ENCODE data around the gene PIP5K1B.

DNA sequence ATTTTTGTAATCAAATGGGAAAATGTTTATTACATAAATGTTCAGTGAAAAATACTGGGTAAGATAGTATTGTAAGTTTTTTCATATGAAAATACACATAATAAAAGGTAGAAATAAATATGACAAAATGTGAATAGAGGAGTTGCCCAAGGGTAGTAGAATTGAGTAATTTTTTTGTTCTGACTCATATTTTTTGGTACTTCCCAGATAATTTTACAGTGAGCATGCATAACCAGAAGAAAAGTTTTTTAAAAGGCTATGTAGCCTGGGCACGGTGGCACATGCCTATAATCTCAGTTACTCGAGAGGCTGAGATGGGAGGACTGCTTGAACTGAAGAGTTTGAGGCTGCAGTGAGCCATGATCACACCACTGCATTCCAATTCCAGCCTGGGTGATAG, 116.9 kb downstream of the PIP5K1B start:
- TF ChIP-seq, protein P1, sequence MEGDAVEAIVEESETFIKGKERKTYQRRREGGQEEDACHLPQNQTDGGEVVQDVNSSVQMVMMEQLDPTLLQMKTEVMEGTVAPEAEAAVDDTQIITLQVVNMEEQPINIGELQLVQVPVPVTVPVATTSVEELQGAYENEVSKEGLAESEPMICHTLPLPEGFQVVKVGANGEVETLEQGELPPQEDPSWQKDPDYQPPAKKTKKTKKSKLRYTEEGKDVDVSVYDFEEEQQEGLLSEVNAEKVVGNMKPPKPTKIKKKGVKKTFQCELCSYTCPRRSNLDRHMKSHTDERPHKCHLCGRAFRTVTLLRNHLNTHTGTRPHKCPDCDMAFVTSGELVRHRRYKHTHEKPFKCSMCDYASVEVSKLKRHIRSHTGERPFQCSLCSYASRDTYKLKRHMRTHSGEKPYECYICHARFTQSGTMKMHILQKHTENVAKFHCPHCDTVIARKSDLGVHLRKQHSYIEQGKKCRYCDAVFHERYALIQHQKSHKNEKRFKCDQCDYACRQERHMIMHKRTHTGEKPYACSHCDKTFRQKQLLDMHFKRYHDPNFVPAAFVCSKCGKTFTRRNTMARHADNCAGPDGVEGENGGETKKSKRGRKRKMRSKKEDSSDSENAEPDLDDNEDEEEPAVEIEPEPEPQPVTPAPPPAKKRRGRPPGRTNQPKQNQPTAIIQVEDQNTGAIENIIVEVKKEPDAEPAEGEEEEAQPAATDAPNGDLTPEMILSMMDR (IDR thresholded peaks at IDR 0.05; ENCODE audit: low read depth, low read length, poor library complexity, severe bottlenecking): no peak
- no peak for TF ChIP-seq EZH2phosphoT487 (IDR thresholded peaks at IDR 0.05; ENCODE audit: borderline replicate concordance, low read length)
